ENCODE results near the gene CPT1B.

GRCh38 chr22:50609599-50609998 is 31.4 kb upstream of the CPT1B start:
- TF ChIP-seq, protein P1, sequence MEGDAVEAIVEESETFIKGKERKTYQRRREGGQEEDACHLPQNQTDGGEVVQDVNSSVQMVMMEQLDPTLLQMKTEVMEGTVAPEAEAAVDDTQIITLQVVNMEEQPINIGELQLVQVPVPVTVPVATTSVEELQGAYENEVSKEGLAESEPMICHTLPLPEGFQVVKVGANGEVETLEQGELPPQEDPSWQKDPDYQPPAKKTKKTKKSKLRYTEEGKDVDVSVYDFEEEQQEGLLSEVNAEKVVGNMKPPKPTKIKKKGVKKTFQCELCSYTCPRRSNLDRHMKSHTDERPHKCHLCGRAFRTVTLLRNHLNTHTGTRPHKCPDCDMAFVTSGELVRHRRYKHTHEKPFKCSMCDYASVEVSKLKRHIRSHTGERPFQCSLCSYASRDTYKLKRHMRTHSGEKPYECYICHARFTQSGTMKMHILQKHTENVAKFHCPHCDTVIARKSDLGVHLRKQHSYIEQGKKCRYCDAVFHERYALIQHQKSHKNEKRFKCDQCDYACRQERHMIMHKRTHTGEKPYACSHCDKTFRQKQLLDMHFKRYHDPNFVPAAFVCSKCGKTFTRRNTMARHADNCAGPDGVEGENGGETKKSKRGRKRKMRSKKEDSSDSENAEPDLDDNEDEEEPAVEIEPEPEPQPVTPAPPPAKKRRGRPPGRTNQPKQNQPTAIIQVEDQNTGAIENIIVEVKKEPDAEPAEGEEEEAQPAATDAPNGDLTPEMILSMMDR (IDR thresholded peaks at IDR 0.05) = no peak
- TF ChIP-seq POLR2A (IDR thresholded peaks at IDR 0.05) = no peak
- TF ChIP-seq POLR2AphosphoS5 (IDR thresholded peaks at IDR 0.05) = no peak
